Right renal cortex interstitium (tissue), 3 donors: ENCODE measurements around the gene CARS1. TPM values are rescaled to one million over a fixed set of nuclear protein-coding genes. Genes with fewer than 3 reads are reported as not detected.
"Not testable (repeated sequence)": the region's sequence is repeated elsewhere in the genome, so short reads cannot be mapped to it uniquely, and the experiment has no call there.

ENCODE experiments used
- DNase-seq, 3 donors: peaks; one replicate each; pipeline ENCODE4 v3.0.0-alpha.2; 2013; ENCODE audit warnings: low read depth in 3 of 3, low spot score in 2 of 3
- polyA plus RNA-seq, 3 donors: library from polyadenylated mRNA; unstranded; fragments of 120-200 nt; gene quantifications; one replicate each; pipeline ENCODE4 v1.2.1, GENCODE V29; 2013; ENCODE audit not compliant: insufficient read length in 3 of 3

Gene CARS1
- polyA plus RNA-seq, 3 donors: 24.4 to 26.0 (median 24.9) TPM

GRCh38 chr11:3063876-3064275, 6.7 kb upstream of the CARS1 start:
- not testable (repeated sequence) for DNase-seq

GRCh38 chr11:3063432-3063831, 6.2 kb upstream of the CARS1 start:
- DNase-seq: not testable (repeated sequence)

- DNase-seq: no peak
Observed at GRCh38 chr11:3060436-3061025, 3.3 kb upstream of the CARS1 start.

GRCh38 chr11:3058753-3059664, 1.8 kb upstream of the CARS1 start:
- DNase-seq: no peak

GRCh38 chr11:3056296-3057068, 741 bp downstream of the CARS1 start:
- DNase-seq: no peak

GRCh38 chr11:3055891-3056290, 1.3 kb downstream of the CARS1 start:
- no peak for DNase-seq

GRCh38 chr11:3052567-3052966, 4.7 kb downstream of the CARS1 start:
- DNase-seq: no peak

- DNase-seq: no peak
Observed at GRCh38 chr11:3052109-3052479, 5.1 kb downstream of the CARS1 start.

- no peak for DNase-seq
Observed at GRCh38 chr11:3051196-3052108, 5.8 kb downstream of the CARS1 start.

- DNase-seq: no peak
Observed at GRCh38 chr11:3050386-3051195, 6.6 kb downstream of the CARS1 start.

GRCh38 chr11:3049430-3050243, 7.6 kb downstream of the CARS1 start:
- no peak for DNase-seq

GRCh38 chr11:3047637-3048036, 9.6 kb downstream of the CARS1 start:
- no peak for DNase-seq

GRCh38 chr11:3046641-3047040, 10.6 kb downstream of the CARS1 start:
- DNase-seq: no peak

- no peak for DNase-seq
Observed at GRCh38 chr11:3046190-3046589, 11.0 kb downstream of the CARS1 start.

GRCh38 chr11:3044915-3045314, 12.3 kb downstream of the CARS1 start:
- no peak for DNase-seq

GRCh38 chr11:3044004-3044403, 13.2 kb downstream of the CARS1 start:
- DNase-seq: no peak

- no peak for DNase-seq
Observed at GRCh38 chr11:3043315-3043871, 13.8 kb downstream of the CARS1 start.
